Stimulated activated CD8-positive, alpha-beta memory T cell treated with anti-CD3 and anti-CD28 coated beads, Interleukin-12 subunit alpha, Interleukin-12 subunit beta, amount 100 ng/mL, for 1 hour (primary cell): Measurements from ENCODE around the gene CHGA.

ENCODE experiments used
- DNase-seq: peaks from one replicate; pipeline ENCODE4 v3.0.0-alpha.2; 2020; ENCODE audit warnings: low read depth

Gene CHGA

DNA sequence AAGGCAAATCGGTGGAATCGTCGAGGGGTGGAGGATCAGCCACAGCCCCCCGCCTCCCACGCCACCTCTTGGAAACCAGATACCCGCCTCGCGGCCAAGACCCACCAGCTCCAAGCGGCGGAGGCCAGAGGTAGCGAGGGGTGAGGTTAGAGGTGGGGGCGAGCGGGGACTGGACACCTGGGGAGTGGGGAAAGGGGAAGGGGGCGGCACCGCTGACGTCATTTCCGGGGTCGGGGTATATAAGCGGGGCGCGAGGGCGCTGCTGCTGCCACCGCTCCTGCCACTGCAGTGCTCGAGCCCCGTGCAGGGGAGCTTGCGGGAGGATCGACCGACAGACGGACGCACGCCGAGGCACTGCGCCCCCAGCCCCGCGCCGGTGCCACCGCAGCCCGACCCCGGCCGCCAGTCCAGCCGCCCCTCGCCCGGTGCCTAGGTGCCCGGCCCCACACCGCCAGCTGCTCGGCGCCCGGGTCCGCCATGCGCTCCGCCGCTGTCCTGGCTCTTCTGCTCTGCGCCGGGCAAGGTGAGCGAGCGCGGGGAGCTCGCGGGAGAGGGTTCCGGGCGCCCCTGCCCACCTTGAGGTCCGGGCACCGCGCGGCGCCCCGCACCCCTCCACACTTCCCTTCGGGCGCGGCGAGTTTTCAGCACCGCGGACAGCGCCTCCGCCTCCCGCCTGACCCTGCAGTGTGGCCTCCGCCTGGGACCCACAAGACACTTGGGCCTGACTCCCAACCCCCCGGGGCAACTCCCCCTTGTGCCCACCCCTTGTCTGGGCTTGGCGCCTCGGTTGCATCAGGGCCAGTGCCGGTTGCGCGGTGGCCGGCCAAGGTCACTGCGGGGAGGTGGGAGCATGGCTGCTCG lies at the start of gene CHGA:
CHGA (plus strand) TSS at position 268 of the 861 bp plus-strand sequence; CDS start at position 478, 210 bp downstream.
- DNase-seq = peak; percentile 20

DNA sequence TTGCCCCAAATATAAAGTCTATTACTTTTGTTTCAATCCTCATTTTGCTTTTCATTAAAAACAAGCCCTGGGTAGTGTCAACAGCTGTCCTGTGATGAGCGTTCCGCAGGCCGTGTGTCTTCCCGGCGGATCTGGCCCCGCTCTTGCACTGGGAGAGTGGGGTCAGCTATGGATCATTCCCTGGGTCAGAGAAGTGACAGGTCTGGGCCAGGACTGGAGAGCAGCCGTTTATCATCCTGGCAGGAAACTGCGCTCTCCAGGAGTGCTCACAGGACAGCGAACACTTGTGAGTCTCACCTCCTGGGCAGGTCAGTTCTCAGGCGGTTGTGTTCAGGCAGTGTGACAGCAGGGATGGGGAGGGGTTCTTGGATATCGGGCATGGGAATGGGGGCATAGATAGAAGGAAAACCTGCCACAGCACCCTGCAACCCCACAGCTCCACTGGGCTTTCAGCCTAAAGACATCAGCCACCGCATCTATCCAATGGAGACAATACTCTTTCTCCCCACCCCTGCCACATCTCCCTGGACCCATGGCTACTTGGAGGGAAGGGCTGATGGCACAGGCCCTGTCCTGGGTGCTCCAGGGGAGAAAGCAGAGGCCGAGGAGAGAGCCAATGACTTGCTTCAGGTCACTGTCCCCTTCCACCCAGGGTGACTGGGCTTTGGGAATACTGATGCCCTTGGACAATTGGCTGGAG lies 47.8 kb upstream of the CHGA start:
- DNase-seq = no peak

DNA sequence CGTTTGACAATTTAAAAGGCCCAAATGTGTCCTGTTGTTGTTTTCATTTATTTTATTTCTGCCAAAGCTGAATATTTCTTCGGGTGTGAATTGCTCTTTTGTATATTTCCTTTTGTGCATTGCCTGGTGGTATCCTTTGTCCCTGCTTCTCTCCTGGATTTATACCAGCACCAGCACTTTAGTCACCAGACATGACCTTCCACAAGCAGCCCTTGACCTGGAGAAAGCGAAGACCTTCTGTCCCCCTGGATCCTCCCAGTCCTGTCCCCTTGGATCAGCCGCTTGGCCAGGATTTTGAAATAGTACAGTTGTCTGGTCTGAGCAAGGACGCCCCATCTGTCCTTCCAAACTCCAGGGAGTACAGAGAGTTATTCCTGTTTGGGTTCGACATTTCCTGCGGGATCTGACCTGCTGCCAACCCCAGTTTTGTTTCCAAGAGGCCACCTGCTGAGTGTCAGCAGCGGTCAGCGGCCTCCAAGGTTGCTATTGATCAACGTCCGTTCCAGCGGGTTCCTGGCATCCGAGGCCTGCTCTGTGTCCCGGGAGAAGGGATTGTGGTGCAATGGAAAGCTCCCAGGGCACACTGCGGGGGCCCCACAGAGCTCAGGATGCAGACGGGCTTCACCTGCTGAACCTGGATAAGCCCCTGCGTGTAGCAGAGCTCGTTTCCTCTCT lies 45.1 kb upstream of the CHGA start:
- no peak for DNase-seq

DNA sequence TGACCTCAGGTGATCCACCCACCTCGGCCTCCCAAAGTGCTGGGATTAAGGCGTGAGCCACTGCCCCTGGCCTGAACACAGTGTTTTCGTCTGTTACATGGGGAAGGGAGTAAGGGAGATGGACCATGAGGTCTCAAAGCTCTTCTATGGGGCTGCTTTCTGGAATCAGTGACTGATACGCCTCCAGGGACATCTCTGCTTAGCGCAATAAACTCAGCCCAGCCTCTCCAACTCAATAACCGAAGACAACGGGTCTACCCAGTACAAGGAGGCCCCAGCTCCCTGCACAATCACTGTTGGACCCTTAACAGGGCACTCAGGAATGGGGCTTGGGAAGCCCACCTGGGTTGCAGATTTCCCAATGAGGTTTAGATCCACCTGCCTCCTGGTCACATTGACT lies 42.6 kb upstream of the CHGA start:
- DNase-seq = no peak

DNA sequence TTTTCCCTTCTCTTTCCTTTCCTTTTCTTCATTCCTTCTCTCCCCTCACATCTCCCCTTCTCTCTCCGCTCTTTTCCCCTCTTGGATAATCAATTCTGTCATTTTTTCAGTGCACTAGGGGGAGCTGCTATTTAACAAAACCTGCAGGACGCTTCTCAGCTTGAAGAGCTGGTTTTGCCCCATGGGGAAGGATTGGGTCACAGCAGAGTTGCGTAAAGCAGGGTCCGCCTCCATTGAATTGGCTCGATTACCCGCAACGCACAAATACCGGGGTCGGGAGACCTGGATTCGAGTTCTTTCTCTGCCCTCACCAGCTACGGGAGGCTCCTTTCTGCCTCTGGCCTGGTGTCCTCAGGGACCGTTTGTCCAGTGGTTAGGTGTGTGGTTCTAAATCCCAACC lies 42.1 kb upstream of the CHGA start:
- no peak for DNase-seq

- no peak for DNase-seq
These were observed 39.9 kb upstream of the CHGA start for GRCh38 chr14:92883066-92883465.

GRCh38 chr14:92884410-92884809 lies 38.5 kb upstream of the CHGA start:
- DNase-seq = no peak

- no peak for DNase-seq
These were observed 37.5 kb upstream of the CHGA start for GRCh38 chr14:92885279-92886061.

DNA sequence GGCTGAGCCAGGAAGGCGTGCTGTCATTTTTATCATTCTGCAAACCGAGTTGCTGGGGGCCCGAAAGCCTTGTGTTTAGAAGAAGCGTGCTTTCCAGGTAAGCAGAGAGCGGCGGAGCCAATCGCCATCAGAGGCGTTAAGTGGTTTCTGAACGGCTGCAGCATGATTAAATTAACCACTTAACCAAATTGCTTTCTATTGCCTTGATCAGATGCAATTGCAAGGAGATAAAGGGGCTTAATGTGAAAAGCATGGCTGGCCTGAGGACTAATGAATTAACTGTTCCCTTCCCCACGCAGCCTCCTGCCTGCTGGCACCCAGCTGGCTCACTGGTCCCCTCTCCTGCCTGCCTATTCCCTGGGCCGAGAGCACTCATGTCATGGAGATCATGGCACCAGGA lies 36.6 kb upstream of the CHGA start:
- DNase-seq = no peak

DNA sequence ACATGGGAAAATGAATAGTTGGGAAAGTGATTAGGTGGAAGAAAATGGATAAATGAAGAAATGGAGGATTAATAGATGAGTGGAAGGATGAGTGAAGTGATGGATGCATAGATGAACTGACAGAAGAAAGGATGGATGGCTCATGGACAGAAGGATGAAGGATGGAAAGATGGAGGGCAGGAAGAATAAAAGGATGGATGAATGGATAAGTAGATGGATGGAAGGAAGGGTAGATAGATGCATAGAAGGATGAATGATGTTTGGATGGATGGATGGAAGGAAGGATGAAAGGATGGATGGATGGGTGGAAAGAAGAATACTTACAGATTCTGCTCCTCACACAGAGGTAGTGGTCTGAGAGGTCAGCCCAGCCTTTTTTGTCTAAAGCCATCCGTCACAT lies 35.8 kb upstream of the CHGA start:
- DNase-seq = no peak

- no peak for DNase-seq
These were observed 34.1 kb upstream of the CHGA start for GRCh38 chr14:92888896-92889295.

GRCh38 chr14:92890830-92891588 lies 31.9 kb upstream of the CHGA start:
- no peak for DNase-seq

GRCh38 chr14:92892589-92892988 lies 30.4 kb upstream of the CHGA start:
- DNase-seq = no peak

DNA sequence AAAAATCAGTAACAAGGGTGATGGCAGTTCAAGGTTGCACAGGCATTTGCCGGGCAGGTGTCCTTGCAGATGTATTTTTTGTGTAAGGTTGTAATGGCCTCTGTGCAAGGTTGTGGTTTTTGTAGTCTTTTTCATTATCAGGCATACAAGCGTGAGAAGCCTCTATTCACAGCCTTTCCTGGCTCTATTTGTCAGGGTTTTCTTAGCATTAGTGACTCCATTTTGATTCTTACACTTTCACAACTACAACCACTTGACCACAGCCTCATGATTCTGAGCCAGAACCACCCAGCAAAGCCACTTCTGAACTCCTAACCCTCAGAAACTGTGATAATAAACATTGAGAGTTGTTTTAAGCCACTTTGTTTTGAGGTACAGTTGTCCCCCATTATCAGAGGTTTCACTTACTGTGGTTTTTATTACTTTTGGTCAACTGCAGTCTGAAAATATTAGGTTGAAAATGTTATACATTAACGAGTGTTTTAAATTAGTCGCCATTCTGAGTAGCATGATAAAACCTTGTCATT lies 27.5 kb upstream of the CHGA start:
- DNase-seq = no peak

DNA sequence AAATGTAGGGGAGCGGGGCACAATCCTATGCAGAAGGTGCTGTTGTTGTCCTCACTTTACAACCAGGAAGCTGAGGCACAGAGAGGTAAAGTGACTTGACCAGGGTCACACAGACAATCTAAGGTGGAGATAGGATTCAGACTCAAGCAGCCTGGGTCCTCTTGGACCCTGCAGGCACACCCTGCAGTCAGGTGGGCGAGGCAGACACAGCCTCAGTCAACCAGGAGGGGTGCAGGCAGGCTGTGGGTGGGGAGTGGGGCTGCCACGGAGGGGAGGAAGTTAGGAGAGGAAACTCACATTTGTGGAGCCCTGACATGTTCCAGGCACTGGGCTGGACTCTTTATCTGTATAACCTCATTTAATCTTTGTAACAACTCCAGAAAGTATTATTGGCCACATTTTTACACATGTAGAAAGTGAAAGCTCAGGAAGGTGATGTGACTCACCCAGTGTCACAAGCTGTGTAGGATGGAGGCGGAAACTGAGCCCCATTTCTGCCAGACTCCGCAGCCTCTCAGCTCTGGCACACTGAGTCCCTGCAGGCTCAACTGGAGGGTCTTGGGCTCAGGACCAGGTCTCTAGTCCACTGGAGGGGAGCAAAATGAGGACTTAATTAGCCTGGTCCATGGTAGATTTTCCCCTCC lies 24.9 kb upstream of the CHGA start:
- DNase-seq = no peak

DNA sequence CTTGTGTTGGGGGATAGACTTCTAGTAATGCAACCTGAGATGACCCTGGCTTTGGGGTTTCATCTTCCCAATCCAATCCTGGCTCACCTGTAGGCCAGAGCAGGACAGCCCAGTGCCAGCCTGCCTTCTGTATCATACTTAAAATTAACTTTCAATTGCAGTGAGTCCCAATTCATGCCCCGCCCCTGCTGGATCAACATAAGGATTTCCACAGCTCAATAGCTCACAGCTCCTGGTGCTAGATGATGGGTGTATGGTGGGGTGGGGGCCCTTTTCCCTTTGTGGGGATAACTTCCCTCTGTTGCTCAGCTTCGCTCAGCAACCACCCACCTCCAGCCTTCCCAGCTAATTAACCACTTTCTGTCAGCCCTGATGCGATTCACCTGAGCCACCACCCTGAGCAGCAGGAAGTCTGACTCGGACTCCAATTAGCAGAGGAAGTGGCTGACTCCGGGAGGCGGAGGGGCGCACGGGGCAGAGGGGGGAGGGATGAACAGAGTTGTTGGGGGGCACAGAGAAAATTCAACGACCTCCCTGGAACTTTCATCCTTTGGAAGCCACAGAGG lies 24.3 kb upstream of the CHGA start:
- DNase-seq = no peak

DNA sequence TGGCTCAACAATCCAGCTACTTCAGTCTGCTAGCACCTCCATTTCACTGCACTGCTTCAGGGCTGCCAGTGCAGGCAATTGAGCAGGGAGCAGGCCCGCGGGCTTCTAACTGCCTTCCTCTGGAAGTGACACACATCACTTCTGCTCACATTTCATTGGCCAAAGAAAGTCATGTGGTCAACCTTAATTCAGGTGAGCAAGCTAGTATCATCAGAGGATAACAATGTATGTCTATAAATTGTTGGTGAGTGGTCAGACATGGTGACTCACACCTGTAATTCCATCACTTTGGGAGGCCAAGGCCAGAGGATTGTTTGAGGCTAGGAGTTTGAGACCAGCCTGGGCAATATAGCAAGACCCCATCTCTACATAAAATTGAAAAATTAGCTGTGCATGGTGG lies 22.3 kb upstream of the CHGA start:
- no peak for DNase-seq

- DNase-seq = no peak
These were observed 20.8 kb upstream of the CHGA start for GRCh38 chr14:92902191-92902590.

DNA sequence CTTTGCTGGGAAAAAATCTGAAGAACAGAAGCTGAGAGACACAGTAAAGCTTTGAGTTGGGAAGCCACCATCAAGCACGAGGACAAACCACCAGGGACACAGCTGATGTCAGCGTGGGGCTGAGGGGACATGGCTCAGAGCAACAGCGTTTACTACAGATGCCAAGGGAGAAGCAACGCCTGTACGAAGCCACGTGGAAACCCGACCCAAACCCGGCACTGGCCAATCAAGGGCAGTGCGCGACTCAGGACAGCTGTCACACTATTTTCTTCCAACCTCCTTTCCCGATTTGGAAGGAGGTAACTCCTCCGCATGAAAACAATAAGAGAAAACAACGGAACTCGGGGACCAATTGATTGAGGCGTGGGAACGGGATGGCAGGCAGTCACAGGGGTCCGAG lies 20.2 kb upstream of the CHGA start:
- DNase-seq = no peak

GRCh38 chr14:92903359-92903758 lies 19.6 kb upstream of the CHGA start:
- DNase-seq = no peak
